CD4-positive, alpha-beta T cell (primary cell): ENCODE results near the gene CDH4. TPM values are rescaled to one million over a fixed set of nuclear protein-coding genes. Genes with fewer than 3 reads are reported as not detected.

Experiments used
- ATAC-seq: fragments of 200-7000 bp; cut with Tn5 transposase; one replicate; pipeline ENCODE4 v1.10.0; 2022; ENCODE audit warnings: mild to moderate bottlenecking; ENCODE audit not compliant: poor library complexity
- CTCF ChIA-PET: fragments of 350-600 bp; sonication (Branson Sonifier 250); formaldehyde crosslinking; loops from one replicate; lab custom pipeline; 2021; ENCODE audit warnings: antibody characterized with exemption, inconsistent platforms; lab: Charles Lee
- POLR2A ChIA-PET: fragments of 350-600 bp; sonication (Branson Sonifier 250); formaldehyde crosslinking; loops from one replicate; lab custom pipeline; 2021; ENCODE audit warnings: antibody characterized with exemption, inconsistent platforms; lab: Charles Lee
- DNase-seq, 14 experiments: peaks; one replicate each; pipeline ENCODE4 v3.0.0-alpha.2; 2013 to 2020; ENCODE audit warnings: mixed read lengths in 2 of 14
- H3K27ac ChIP-seq, 2 donors: one replicate each; pipeline versions ENCODE4 v1.5.1 to v1.7.0; 2013; ENCODE audit warnings: low read length in 2 of 2, low read depth in 1 of 2, mild to moderate bottlenecking in 1 of 2
- H3K27me3 ChIP-seq, 2 experiments: 1 replicate in 1 of 2; 2 replicates in 1 of 2; pipeline versions ENCODE4 v1.6.1 to v1.7.0; 2013; ENCODE audit warnings: low read length in 2 of 2, control low read depth in 1 of 2, mild to moderate bottlenecking in 1 of 2, moderate library complexity in 1 of 2; ENCODE audit not compliant: insufficient read depth in 2 of 2, control insufficient read depth in 1 of 2
- H3K36me3 ChIP-seq: one replicate; pipeline ENCODE4 v1.6.1; 2013; ENCODE audit warnings: low read length, control low read depth; ENCODE audit not compliant: insufficient read depth
- H3K4me1 ChIP-seq: one replicate; pipeline ENCODE4 v1.6.1; 2013; ENCODE audit warnings: low read length, control low read depth; ENCODE audit not compliant: insufficient read depth
- H3K4me3 ChIP-seq: one replicate; pipeline ENCODE4 v1.5.1; 2013; ENCODE audit warnings: mild to moderate bottlenecking, low read length, moderate library complexity
- H3K9me3 ChIP-seq, 2 experiments: 1 replicate in 1 of 2; 2 replicates in 1 of 2; pipeline versions ENCODE4 v1.6.1 to v1.7.0; 2013; ENCODE audit warnings: low read length in 2 of 2, mild to moderate bottlenecking in 2 of 2, control low read depth in 1 of 2, moderate library complexity in 1 of 2; ENCODE audit not compliant: control insufficient read depth in 1 of 2, insufficient read depth in 1 of 2
- H3K27ac Mint-ChIP-seq: one replicate; pipeline ENCODE4 v1.8.0; 2020; ENCODE audit warnings: mixed read lengths
- H3K27me3 Mint-ChIP-seq: one replicate; pipeline ENCODE4 v1.8.0; 2021; ENCODE audit warnings: mixed read lengths
- H3K36me3 Mint-ChIP-seq: one replicate; pipeline ENCODE4 v1.8.0; 2021; ENCODE audit warnings: low read depth, mixed read lengths
- H3K4me1 Mint-ChIP-seq: one replicate; pipeline ENCODE4 v1.8.0; 2021; ENCODE audit warnings: low read depth, mixed read lengths
- H3K4me3 Mint-ChIP-seq: one replicate; pipeline ENCODE4 v1.8.0; 2020; ENCODE audit warnings: mild to moderate bottlenecking, mixed read lengths
- H3K9me3 Mint-ChIP-seq: one replicate; pipeline ENCODE4 v1.8.0; 2020; ENCODE audit warnings: mixed read lengths
- CTCF ChIP-seq: fragments of 200-600 bp; IDR thresholded peaks from one replicate; pipeline ENCODE4 v1.8.0; 2022; ENCODE audit warnings: antibody characterized with exemption, mild to moderate bottlenecking
- intact Hi-C, 2 experiments: fragments of 100-400 bp; cut with DNase I in 1 of 2; cut with micrococcal nuclease in 1 of 2; formaldehyde crosslinking; loops; one replicate each; pipeline versions ENCODE4 v1.15.1 to v1.9.0; 2023 to 2025; cut with DNase I, micrococcal nuclease
- total RNA-seq, 174 experiments: library from RNA in 2 of 174; stranded (reverse) in 2 of 174; gene quantifications; one replicate each; pipeline ENCODE4 v1.2.3 and lab custom pipeline; 2021 to 2026

The CDH4 gene
- total RNA-seq, 2 experiments from 2014 or later, result 0.11 TPM

GRCh38 chr20:61605283-61605682, 353.2 kb downstream of the CDH4 start:
- H3K4me1 ChIP-seq, result no peaks in the 10 kb centered on the region
- Mint-ChIP-seq H3K36me3 (no peaks in the 10 kb centered on the region), H3K4me3 (no peak overlapping the region), H3K9me3 (peaks cover 5% of the 10 kb centered on the region), H3K4me1 (no peaks in the 10 kb centered on the region), H3K27ac (no peak overlapping the region), H3K27me3 (peaks cover 4% of the 10 kb centered on the region)
- peaks cover 0 to 43% of the 10 kb centered on the region in 2 experiments for H3K9me3 ChIP-seq
- ChIA-PET POLR2A (no interaction called here), CTCF (no interaction called here)
- ATAC-seq (no peak), DNase-seq (no peak)
- no peak overlapping the region for H3K4me3 ChIP-seq
- intact Hi-C loops, result no loop called here
- no peak overlapping the region for H3K27ac ChIP-seq
- H3K27me3 ChIP-seq, result no peaks in the 10 kb centered on the region
- H3K36me3 ChIP-seq, result no peaks in the 10 kb centered on the region
- TF ChIP-seq CTCF, result no peak

- POLR2A ChIA-PET, result no interaction called here
- ATAC-seq, result no peak
These were observed 353.9 kb downstream of the CDH4 start for GRCh38 chr20:61605862-61606557.

GRCh38 chr20:61608275-61609085, 356.4 kb downstream of the CDH4 start:
- Mint-ChIP-seq H3K9me3 (peaks cover 8% of the 10 kb centered on the region), H3K4me1 (no peaks in the 10 kb centered on the region), H3K4me3 (no peak overlapping the region), H3K27me3 (peaks cover 4% of the 10 kb centered on the region), H3K27ac (no peak overlapping the region), H3K36me3 (no peaks in the 10 kb centered on the region)
- H3K9me3 ChIP-seq, result peaks cover 0 to 28% of the 10 kb centered on the region in 2 experiments
- ATAC-seq (no peak), DNase-seq (no peak)
- H3K4me3 ChIP-seq, result no peak overlapping the region
- H3K27ac ChIP-seq, result no peak overlapping the region
- CTCF ChIA-PET, result no interaction called here
- no peaks in the 10 kb centered on the region for H3K36me3 ChIP-seq
- no peak for TF ChIP-seq CTCF
- POLR2A ChIA-PET, result no interaction called here
- H3K4me1 ChIP-seq, result no peaks in the 10 kb centered on the region
- intact Hi-C loops, result no loop called here
- H3K27me3 ChIP-seq, result no peaks in the 10 kb centered on the region

More at GRCh38 chr20:61605862-61606557, 353.9 kb downstream of the CDH4 start:
- Mint-ChIP-seq H3K9me3 (peaks cover 5% of the 10 kb centered on the region), H3K27me3 (peaks cover 4% of the 10 kb centered on the region), H3K27ac (no peak overlapping the region), H3K36me3 (no peaks in the 10 kb centered on the region), H3K4me1 (no peaks in the 10 kb centered on the region), H3K4me3 (no peak overlapping the region)
- Histone ChIP-seq H3K27me3 (no peaks in the 10 kb centered on the region), H3K4me1 (no peaks in the 10 kb centered on the region), H3K4me3 (no peak overlapping the region), H3K36me3 (no peaks in the 10 kb centered on the region), H3K27ac (no peak overlapping the region), H3K9me3 (peaks cover 0 to 42% of the 10 kb centered on the region in 2 experiments)
- DNase-seq, result no peak
- no peak for TF ChIP-seq CTCF
- intact Hi-C loops, result no loop called here
- CTCF ChIA-PET, result no interaction called here
